ENCODE results near the gene MAN2C1. TPM values are rescaled to one million over a fixed set of nuclear protein-coding genes. Genes with fewer than 3 reads are reported as not detected.

The MAN2C1 gene
- total RNA-seq, 1 donor from 2014 or later: 109 TPM

Other genes starting within 250 kb of the MAN2C1 start
- gene C15orf39, start 166.7 kb downstream of the MAN2C1 start, total RNA-seq: 26.8 and 34.8 TPM in 2 replicates
- gene GOLGA6C, start 110.3 kb downstream of the MAN2C1 start, total RNA-seq: not detected in 2 replicates
- gene GOLGA6D, start 85.8 kb downstream of the MAN2C1 start, total RNA-seq: not detected in 2 replicates
- gene COMMD4, start 32.5 kb downstream of the MAN2C1 start, total RNA-seq: 108 and 119 TPM in 2 replicates
- 6.1 and 10.1 TPM in 2 replicates for gene NEIL1, start 21.6 kb downstream of the MAN2C1 start, total RNA-seq
- 16.5 and 27.2 TPM in 2 replicates for gene SIN3A, start 83.1 kb upstream of the MAN2C1 start, total RNA-seq
- gene PTPN9, start 210.7 kb upstream of the MAN2C1 start, total RNA-seq: 37.2 and 39.0 TPM in 2 replicates